ENCODE data around the gene LYZL1.

DNA sequence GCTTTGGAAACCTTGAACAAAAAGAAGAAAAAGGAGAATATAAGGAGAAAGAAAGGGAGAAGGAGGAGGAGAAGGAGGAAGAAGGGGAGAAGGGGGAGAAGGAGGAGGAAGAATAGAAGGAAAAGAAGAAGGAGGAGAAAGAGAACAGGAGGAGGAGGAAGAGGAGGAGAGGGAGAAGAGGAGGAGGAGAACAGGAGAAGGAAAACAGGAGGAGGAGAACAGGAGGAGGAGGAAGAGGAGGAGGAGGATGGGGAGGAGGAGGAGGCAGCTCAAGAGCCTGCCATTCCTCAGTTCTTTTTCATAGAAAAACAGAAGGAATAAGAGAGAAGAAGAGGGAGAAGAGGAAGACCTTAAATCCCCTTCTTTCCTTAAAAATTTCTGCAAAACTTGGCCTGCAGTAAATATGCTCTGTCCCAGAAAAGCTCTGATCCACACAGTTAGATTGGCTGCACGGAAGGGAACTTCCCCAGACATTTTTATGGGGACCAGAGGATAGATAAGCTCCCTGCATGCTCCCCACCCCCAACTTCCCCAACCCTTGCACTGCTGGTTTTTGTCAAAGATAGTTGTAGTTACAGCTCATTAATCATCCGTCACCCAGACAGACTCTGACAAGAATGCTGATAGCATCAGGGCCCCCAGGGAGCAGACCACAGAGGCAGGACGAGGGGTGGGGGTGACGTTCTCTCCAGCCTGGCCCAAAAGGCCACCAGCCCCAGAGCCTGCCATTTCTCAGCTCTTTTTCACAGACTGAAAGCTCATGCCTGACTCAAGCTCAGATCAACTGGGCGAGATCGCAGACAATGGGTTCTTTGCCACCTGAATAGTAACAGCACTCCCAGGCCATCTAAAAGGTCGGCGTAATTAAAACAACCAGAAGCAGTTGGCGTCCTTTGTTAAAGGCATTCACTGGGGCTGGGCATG, 34.5 kb upstream of the LYZL1 start:
- TF ChIP-seq, protein P1, sequence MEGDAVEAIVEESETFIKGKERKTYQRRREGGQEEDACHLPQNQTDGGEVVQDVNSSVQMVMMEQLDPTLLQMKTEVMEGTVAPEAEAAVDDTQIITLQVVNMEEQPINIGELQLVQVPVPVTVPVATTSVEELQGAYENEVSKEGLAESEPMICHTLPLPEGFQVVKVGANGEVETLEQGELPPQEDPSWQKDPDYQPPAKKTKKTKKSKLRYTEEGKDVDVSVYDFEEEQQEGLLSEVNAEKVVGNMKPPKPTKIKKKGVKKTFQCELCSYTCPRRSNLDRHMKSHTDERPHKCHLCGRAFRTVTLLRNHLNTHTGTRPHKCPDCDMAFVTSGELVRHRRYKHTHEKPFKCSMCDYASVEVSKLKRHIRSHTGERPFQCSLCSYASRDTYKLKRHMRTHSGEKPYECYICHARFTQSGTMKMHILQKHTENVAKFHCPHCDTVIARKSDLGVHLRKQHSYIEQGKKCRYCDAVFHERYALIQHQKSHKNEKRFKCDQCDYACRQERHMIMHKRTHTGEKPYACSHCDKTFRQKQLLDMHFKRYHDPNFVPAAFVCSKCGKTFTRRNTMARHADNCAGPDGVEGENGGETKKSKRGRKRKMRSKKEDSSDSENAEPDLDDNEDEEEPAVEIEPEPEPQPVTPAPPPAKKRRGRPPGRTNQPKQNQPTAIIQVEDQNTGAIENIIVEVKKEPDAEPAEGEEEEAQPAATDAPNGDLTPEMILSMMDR (IDR thresholded peaks at IDR 0.05) = no peak
- TF ChIP-seq POLR2A (IDR thresholded peaks at IDR 0.05) = no peak
- no peak for TF ChIP-seq EP300 (IDR thresholded peaks at IDR 0.05)

All from ovary (tissue), 3 donors.